HTR-8/SVneo (cell line): ENCODE results near the gene LRRN4CL.
A peak's percentile ranks its signal among the peaks of the same experiment; 100 is the strongest.
"Not testable (repeated sequence)": the region's sequence is repeated elsewhere in the genome, so short reads cannot be mapped to it uniquely, and the experiment has no call there.

Source experiments
- DNase-seq: peaks from one replicate; pipeline ENCODE4 v3.0.0; 2011; ENCODE audit warnings: low spot score, mixed read lengths; ENCODE audit not compliant: insufficient read length
- FAIRE-seq: peaks from 2 replicates; lab custom pipeline; 2011; peaks lifted over from hg19 to GRCh38; lab: Jason Lieb, UNC

LRRN4CL gene

DNA sequence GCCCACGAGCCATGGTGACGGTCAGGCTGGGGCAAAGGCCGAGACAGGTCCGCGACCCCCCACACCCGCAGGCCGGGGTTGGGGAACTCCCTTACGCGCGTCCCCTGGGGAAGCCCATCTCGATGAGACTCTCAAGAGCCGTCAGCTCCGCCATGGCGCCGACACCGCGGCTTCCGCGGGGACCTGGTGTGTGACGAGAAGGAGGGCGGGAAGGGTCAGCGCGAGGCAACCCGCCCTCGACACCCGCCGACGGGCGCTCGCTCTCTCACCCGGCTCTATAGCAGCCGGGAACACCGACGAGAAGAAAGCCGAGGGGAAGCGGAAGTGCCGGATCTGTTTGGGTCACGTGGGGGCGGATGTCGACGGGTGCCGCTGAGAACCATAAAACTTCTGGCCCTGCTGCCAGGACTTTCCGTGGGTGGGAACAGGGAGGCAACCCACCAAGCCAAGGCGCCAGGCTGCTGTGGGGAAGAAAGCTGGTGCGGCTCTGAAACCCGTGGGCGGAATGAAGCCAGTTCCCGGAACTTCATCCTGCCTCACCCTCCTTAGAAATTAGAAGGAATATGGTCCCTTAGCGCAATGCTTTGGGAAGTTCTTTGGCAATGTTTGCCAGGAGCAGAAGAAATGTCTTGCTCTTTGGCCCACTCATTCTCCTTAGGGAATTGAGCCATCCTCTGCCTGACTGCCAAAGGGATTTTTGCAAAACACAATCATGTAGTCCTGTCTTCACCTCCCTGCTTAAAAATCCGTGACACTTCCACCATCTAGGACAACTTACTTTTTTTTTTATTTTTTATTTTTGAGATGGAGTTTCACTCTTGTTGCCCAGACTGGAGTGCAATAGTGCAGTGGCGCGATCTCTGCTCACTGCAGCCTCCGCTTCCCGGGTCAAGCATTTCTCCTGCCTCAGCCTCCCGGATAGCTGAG is 10.3 kb downstream of the LRRN4CL start, which contains the start of gene UBXN1:
UBXN1 (minus strand) TSS at position 304 of the 927 bp plus-strand sequence; CDS start at position 154, 150 bp downstream.
- DNase-seq, result peak; percentile 88

DNA sequence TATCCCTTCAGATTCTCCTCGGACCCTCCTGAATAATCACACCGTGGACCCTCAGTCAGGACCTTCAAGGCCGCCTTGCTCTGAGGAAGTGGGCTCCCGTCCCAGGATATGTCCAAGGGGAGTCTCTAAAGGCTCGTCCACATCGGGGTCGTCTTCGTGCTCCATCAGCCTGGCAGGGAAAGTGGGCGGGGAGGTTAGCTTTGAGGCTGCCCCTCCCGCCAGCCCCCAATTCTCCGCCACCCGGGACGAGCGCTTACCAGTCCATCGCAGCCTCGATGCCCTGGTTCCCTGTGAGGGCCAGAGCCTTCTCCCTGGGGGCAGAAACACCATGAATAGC is 10.9 kb downstream of the LRRN4CL start:
- no peak for FAIRE-seq
- no peak for DNase-seq

More for the DNA sequence above, 10.3 kb downstream of the LRRN4CL start, which contains the start of gene UBXN1:
- FAIRE-seq, result no peak

DNA sequence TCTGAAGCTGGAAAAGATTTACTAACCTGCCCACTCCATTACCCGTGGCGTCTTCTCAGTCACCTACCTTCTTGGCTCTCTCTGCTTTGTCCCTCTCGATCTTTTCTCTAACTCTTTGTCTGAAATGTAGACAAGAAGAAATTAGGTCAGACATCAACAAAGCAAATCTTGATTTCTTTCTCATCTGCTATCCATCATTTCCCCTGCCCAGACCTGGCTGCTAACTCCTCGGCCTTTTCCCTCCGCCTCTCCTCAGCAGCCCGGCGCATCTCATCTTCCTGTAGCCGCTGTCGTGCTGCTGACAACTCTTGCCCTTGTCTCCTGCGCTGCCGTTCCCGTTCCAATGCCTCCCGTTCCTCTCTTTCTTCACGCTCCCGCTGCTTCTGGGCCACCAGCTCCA is 11.6 kb downstream of the LRRN4CL start:
- DNase-seq (no peak), FAIRE-seq (no peak)

DNA sequence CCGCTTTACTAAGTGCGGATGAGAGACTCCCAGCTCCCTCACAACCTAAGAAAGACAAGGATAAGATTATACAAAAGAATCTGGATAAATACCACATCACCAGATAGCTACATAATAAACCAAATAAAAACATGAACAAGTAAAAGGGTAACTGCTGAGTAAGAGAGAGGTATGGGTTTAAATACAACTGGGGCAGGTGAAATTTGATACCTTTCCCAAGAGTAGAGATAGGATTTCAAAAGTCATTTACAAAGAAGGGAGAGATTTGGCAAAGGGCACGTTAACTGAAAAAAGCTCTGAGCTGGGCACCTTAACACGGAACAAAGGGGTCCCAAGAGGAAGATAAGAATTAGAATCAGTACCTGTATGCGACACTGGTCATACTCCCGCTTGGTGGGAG is 12.2 kb downstream of the LRRN4CL start:
- FAIRE-seq (no peak), DNase-seq (no peak)

DNA sequence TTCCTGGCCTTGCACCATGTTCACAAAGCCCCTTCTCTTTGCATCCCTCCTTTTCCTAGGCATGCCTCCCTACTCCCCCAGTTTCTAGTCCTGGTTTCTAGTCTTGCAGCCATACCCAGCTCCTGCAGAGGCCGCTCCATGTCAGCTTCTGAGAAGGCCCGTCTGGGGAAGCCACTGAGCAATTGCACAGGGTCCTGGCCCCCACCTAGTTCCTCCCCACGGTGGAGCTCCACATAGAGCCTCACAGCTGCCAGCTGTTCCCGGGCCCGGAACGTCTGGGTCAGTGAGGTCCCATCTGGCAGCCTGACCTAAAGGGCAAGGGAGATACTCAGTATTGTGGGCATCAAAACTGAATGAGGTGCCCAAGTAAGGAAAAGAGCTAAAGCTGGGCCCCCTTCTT is 12.6 kb downstream of the LRRN4CL start:
- no peak for FAIRE-seq
- no peak for DNase-seq

DNA sequence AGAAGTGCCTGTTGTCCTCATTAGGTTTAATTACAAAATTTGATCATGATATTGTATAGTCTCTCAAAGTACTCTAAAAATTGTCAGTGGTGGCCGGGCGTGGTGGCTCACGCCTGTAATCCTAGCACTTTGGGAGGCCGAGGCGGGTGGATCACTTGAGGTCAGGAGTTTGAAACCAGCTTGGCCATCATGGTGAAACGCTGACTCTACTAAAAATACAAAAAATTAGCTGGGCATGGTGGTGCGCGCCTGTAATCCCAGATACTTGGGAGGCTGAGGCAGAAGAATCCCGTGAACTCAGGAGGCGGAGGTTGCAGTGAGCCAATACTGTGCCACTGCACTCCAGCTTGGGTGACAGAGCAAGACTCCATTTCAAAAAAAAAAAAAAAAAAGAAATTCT is 13.9 kb downstream of the LRRN4CL start:
- DNase-seq, FAIRE-seq: not testable (repeated sequence)

DNA sequence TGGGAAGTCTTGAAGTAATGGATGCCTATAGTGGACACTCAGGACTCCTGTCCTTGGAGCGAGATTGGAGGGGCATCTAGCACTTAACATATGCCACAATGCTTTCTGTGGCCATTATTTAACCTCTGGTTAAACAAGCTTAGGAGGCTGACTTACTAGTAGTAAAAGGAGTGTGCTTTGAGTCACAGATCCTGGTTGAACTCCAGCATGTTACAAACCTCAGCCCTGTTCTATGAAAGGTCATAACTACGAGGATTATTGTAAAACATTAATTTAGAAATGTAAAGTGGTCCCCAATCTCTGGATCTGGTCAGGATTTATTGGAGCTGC is 16.2 kb downstream of the LRRN4CL start:
- no peak for DNase-seq
- no peak for FAIRE-seq

DNA sequence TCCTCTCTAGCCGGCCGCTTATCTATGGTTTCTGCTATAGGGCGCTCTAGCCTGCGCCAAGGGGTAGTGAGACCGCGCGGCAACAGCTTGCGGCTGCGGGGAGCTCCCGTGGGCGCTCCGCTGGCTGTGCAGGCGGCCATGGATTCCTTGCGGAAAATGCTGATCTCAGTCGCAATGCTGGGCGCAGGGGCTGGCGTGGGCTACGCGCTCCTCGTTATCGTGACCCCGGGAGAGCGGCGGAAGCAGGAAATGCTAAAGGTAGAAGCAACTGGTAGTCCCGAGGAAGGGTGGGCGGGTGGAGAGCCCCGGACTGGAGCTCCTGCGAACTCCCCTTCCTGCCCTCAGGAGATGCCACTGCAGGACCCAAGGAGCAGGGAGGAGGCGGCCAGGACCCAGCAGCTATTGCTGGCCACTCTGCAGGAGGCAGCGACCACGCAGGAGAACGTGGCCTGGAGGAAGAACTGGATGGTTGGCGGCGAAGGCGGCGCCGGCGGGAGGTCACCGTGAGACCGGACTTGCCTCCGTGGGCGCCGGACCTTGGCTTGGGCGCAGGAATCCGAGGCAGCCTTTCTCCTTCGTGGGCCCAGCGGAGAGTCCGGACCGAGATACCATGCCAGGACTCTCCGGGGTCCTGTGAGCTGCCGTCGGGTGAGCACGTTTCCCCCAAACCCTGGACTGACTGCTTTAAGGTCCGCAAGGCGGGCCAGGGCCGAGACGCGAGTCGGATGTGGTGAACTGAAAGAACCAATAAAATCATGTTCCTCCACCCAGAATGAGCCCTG is 17.5 kb downstream of the LRRN4CL start, which contains the start of the genes LBHD1 and UQCC3:
LBHD1 (minus strand) TSS at position 660 of the 782 bp plus-strand sequence. CDS start 2,236 bp downstream, outside the sequence.
UQCC3 (plus strand) TSS at position 66 of the 782 bp plus-strand sequence; CDS start at position 139, 73 bp downstream.
- DNase-seq (peak; percentile 75), FAIRE-seq (no peak)

DNA sequence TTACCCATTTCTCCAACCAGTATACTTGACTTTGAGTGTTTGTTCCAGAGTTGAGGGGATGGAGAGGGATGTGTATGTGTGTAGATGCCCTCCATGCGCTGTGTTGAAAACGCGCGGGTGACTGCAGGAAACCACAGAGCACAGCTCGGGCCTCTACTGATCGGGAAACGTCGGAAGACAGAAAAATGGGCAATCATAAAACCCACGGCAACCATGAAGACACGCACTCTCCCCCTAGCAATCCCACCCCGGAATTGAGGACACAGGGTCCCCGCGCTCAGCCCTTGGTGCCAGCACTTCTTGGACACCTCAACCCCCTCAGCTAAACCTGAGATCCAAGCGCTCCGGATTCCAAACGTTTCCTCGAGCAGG is 18.1 kb downstream of the LRRN4CL start:
- no peak for DNase-seq
- no peak for FAIRE-seq

DNA sequence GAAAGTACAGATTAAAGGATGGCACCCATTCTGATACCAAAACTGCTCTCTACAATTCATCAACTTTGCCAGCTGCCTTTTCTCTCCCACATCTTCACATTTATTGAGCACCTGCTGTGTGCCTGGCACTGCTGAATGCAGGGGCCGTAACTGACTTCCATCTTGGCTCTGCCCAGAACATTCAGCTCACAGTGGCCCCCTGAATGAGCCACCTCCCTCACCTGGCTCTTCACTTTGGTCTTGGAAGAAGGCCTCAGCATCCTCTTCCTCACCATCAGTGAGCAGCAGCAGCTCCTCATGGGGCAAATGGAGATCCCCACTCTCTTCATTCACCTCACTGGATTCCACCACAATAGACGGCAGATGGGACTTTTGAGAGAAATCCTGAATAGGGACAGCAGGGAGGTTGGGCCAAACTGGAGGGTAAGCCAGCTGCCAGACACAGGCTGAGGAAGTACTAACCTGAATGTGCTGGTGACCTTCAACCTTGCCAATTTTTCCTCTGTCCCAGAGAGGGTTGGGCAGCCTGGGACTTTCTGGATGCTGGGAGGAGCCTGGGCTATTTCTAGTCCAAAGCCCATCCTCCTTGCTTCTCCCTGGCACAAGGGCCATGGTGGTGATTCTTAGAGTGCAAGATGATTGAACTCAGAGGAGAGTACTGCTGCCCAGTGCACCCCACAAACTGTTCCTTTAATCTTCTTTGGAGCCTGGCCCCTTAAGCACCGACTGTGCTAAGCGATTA is 19.7 kb downstream of the LRRN4CL start:
- DNase-seq (no peak), FAIRE-seq (no peak)

DNA sequence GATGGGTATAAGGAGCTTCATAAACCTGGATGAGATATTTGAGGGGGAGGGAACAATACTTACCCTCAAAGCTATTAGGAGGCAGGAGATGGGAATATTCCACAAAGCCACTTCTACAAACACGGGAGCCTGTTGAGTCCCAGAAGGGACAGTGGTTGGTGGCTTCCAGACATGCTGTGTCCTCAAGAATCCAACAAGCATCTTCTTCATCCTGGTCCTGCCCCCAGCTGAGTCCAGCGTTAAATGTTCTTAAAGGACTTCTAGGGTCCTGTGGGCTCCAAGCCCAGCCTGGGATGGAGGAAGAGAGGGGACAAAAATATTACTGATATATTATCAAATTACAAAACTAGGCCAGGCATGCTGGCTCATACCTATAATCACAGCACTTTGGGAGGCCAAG is 21.9 kb downstream of the LRRN4CL start:
- FAIRE-seq, result no peak
- DNase-seq, result no peak

DNA sequence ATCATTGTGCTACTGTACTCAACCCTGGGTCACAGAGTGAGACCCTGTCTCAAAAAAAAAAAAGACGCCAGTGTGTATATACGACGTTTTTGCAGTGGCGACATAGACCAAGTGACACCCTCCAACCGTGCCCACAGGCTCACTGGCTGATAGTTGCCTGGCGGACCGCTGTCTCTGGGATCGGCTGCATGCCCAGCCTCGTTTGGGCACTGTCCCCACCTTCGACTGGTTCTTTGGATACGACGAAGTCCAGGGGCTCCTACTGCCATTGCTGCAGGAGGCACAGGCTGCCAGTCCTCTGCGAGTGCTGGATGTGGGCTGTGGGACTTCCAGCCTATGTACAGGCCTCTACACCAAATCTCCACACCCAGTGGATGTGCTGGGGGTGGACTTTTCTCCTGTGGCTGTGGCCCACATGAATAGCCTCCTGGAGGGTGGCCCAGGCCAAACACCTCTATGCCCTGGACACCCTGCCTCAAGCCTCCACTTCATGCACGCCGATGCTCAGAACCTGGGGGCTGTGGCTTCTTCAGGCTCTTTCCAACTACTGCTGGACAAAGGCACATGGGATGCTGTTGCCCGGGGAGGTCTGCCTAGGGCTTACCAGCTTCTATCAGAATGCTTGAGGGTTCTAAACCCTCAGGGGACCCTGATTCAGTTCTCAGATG is 22.9 kb downstream of the LRRN4CL start:
- FAIRE-seq (no peak), DNase-seq (no peak)

DNA sequence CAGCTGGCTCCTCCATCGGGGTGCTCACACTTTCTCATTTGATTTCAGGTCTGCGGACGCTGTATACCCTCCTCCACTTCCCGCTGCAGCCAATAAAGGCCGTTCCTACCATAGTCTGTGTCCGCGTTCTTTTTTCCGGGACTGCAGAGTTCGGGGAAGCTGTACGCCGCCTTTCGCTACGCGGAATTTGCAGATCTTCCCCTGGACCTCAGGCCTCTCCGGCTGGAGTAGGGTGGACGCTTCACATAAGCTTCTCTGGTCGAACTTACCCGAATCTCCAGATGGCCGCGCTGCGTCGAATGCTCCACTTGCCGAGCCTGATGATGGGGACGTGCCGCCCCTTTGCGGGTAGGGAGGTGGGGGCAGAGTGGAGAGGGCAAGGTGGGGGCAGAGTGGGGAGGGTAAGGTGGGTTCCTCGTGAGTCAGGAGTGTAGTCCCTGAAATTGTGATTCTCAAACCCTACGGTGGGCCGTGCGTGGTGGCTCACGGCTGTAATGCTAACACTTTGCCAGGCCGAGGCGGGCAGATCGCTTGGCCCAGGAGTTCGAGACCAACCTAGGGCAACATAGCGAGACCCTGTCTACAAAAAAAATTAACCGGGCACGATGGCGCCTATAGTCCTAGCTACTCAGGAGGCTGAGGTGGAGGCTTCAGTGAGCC is 23.6 kb downstream of the LRRN4CL start:
- FAIRE-seq (no peak), DNase-seq (peak; percentile 32)

DNA sequence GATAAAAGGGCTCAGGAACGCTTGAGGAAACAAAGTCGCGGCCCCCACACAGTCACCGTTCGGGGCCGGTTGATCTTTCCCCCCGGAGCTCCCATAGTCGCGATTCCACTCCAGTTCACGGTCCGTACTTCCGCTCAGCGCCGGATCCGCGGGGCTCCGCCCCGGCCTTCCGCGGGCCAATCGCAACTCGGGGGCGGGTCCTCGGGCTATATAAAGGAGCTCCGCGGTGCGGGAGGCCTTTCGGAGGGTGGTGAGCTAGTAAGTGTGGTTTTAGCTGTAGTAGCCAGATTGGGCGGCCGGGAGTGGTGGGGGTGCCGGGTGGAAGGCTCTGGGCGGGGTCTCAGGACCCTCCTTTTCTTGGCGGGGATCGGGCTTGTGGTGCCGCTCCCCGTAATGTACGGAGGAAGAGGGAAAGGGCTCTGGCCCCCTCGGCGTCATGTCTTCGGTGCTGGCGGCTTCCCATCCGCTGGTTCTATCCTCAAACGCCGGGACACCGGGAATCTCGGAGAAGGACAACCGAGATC is 24.2 kb downstream of the LRRN4CL start, which contains the start of the genes C11orf98 and CSKMT:
C11orf98 (minus strand) TSS at position 136 of the 524 bp plus-strand sequence; CDS start at position 95, 41 bp downstream.
CSKMT (plus strand) TSS at position 238 of the 524 bp plus-strand sequence. CDS start 568 bp downstream, outside the sequence.
- no peak for FAIRE-seq
- peak; percentile 91 for DNase-seq

DNA sequence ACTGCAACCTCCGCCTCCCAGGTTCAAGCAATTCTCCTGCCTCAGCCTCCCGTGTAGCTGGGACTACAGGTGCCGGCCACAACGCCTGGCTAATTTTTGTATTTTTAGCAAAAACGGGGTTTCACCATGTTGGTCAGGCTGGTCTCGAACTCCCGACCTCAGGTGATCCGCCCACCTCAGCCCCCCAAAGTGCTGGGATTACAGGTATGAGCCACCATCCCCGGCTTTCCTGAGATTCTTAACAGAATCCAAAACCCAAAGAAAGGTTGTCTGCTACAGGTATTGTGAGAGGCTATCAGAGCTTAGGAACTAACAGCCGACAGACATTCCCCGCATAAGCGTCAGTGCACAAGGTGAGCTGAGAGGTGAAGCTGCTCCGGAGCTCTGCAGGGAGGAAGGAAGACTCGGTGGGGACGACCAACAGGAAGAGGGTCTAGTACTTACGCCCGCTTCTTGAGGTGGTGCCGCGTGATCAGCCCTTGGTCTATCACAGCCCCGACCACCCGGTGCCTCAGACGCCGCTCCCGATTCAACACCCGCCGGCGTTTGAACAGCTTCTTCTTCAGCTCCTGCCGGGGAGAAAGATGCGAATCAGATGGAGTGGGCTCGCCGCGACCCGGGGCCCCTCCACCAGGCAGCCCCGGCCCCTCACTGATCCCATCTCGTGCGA is 24.8 kb downstream of the LRRN4CL start:
- FAIRE-seq (no peak), DNase-seq (peak; percentile 56)

DNA sequence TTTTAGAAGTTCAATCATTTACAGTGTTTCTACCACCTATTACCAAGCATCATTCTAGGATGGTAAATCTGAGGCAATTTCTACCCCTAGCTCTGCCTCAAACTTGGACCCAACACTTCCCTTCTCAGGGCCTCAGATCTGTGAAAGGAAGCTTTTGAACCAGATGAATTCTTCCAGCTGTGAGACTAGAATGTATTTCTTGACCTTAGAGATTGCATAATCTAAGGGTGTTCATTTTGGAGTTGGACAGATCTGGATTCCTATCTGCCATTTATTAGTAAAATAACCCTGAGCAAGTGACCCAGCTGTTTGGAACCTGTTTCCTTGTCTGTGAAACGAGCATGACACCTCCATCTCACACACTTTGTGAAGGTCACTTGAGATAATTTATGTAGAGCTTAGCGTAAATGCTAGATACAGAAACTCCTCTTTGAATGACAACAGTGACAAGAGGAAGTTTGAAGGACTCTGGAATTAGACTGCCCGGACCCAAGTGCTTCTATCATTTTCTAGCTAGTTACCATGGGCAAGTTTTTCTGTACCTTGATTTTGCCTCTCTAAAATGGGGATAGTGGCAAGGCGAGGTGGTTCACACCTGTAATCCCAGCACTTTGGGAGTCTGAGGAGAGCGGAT is 32.4 kb downstream of the LRRN4CL start:
- no peak for DNase-seq
- FAIRE-seq, result no peak

DNA sequence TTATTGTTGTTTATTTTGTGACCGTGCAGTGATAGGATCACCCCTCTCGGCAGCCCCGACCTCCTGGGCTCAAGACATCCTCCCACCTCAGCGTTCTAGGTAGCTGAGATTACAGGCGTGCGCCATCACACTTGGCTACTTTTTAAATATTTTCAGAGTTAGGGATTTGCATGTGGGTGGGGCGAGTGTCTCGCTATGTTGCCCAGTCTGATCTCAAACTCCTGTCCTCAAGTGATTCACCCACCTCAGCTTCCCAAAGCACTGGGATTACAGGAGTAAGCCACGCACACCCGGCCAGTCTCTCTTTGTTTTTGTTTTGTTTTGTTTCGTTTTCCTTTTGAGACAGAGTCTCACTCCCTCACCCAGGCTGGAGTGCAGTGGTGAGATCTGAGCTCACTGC is 35.0 kb downstream of the LRRN4CL start:
- no peak for DNase-seq
- FAIRE-seq, result no peak
